Measurements from ENCODE around the gene PHF5A.
"Not testable (repeated sequence)": the region's sequence is repeated elsewhere in the genome, so short reads cannot be mapped to it uniquely, and the experiment has no call there.

- TF ChIP-seq CTCF (IDR thresholded peaks at IDR 0.05; ENCODE audit: extremely low read depth in 1 of 2, insufficient read depth in 1 of 2, low read depth in 1 of 2, low read length in 2 of 2); FOS (IDR thresholded peaks at IDR 0.05; ENCODE audit: borderline replicate concordance, insufficient read depth, low read length): not testable (repeated sequence)
Observed at GRCh38 chr22:41460071-41460470, 8.4 kb downstream of the PHF5A start.

All from endothelial cell of umbilical vein (primary cell).